Uterus (tissue), 4 donors: ENCODE results near the gene ATXN2L. TPM values are rescaled to one million over a fixed set of nuclear protein-coding genes. Genes with fewer than 3 reads are reported as not detected.
A peak's percentile ranks its signal among the peaks of the same experiment; 100 is the strongest.
"Not testable (repeated sequence)": the region's sequence is repeated elsewhere in the genome, so short reads cannot be mapped to it uniquely, and the experiment has no call there.

Experiments
- DNase-seq, 2 donors: peaks; one replicate each; pipeline ENCODE4 v3.0.0-alpha.2; 2019 to 2020
- H3K27ac ChIP-seq, 2 donors: fragments of 200-600 bp; sonication (generic); 1 replicate in 1 of 2; 2 replicates in 1 of 2; pipeline ENCODE4 v1.5.1; 2016 to 2018
- H3K27me3 ChIP-seq, 2 donors: fragments of 200-600 bp; sonication (generic); one replicate each; pipeline ENCODE4 v1.5.1; 2018 to 2019; ENCODE audit warnings: control low read depth in 1 of 2
- H3K36me3 ChIP-seq, 2 donors: fragments of 200-600 bp; sonication (generic); one replicate each; pipeline ENCODE4 v1.5.1; 2019; ENCODE audit warnings: control low read depth in 1 of 2
- H3K4me1 ChIP-seq, 2 donors: fragments of 200-600 bp; sonication (generic); one replicate each; pipeline ENCODE4 v1.5.1; 2018 to 2019; ENCODE audit warnings: control low read depth in 1 of 2
- H3K4me3 ChIP-seq, 2 donors: fragments of 200-600 bp; sonication (generic); 1 replicate in 1 of 2; 2 replicates in 1 of 2; pipeline ENCODE4 v1.5.1; 2018 to 2019; ENCODE audit warnings: mild to moderate bottlenecking in 1 of 2
- H3K9me3 ChIP-seq, 2 donors: fragments of 200-600 bp; sonication (generic); one replicate each; pipeline ENCODE4 v1.5.1; 2019; ENCODE audit warnings: control low read depth in 1 of 2
- CTCF ChIP-seq, 4 experiments: fragments of 200-600 bp in 2 of 4; fragments of 450-650 bp in 2 of 4; sonication (generic) in 2 of 4; IDR thresholded peaks; one replicate each; pipeline ENCODE4 v1.5.1; 2016 to 2019; ENCODE audit warnings: antibody characterized with exemption in 4 of 4, mild to moderate bottlenecking in 2 of 4, moderate library complexity in 1 of 4
- POLR2A ChIP-seq, 2 donors: fragments of 450-650 bp; IDR thresholded peaks; one replicate each; pipeline ENCODE4 v1.6.1; 2016; ENCODE audit warnings: antibody characterized with exemption in 2 of 2, mild to moderate bottlenecking in 1 of 2, moderate library complexity in 1 of 2
- intact Hi-C: fragments of 100-400 bp; cut with DNase I; formaldehyde crosslinking; loops from one replicate; pipeline ENCODE4 v1.15.1; 2023; ENCODE audit warnings: low total_unique reads
- total RNA-seq, 4 donors: library from RNA; depleted of rRNA in 3 of 4; stranded (reverse); fragments of >200 nt in 3 of 4; gene quantifications; one replicate each; pipeline versions ENCODE4 v1.1.0 to v1.2.4, GENCODE V29; 2014 to 2023
- donor health status: DM: yes; HTN: yes; CAD: no.

ATXN2L gene
- total RNA-seq, 4 donors from 2014 or later, result 7.2 to 130 (median 35.0) TPM

GRCh38 chr16:28867241-28867640, 44.4 kb downstream of the ATXN2L start:
- no peaks in the 10 kb centered on the region for H3K9me3 ChIP-seq
- peaks cover 0 to 9% of the 10 kb centered on the region in 2 donors for H3K4me1 ChIP-seq
- H3K36me3 ChIP-seq, result no peaks in the 10 kb centered on the region
- intact Hi-C loops, result no loop called here
- H3K27me3 ChIP-seq, result no peaks in the 10 kb centered on the region
- H3K27ac ChIP-seq, result no peak overlapping the region
- H3K4me3 ChIP-seq, result no peak overlapping the region
- no peak for DNase-seq
- no peak for TF ChIP-seq POLR2A (IDR thresholded peaks at IDR 0.05)
- TF ChIP-seq CTCF (IDR thresholded peaks at IDR 0.05), result no peak

GRCh38 chr16:28867646-28868045, 44.8 kb downstream of the ATXN2L start:
- DNase-seq, H3K9me3 ChIP-seq, H3K27me3 ChIP-seq, H3K36me3 ChIP-seq, intact Hi-C loops, H3K4me1 ChIP-seq, H3K27ac ChIP-seq, H3K4me3 ChIP-seq: not testable (repeated sequence)

- TF ChIP-seq POLR2A (IDR thresholded peaks at IDR 0.05) (no peak), CTCF (IDR thresholded peaks at IDR 0.05) (no peak)
- H3K36me3 ChIP-seq, result no peaks in the 10 kb centered on the region
- no peaks in the 10 kb centered on the region for H3K9me3 ChIP-seq
- H3K27ac ChIP-seq, result no peak overlapping the region
- DNase-seq, result no peak
- intact Hi-C loops, result no loop called here
- H3K4me1 ChIP-seq, result peaks cover 0 to 9% of the 10 kb centered on the region in 2 donors
- H3K27me3 ChIP-seq, result no peaks in the 10 kb centered on the region
- H3K4me3 ChIP-seq, result no peak overlapping the region
Observed at GRCh38 chr16:28869201-28869600, 46.4 kb downstream of the ATXN2L start.

GRCh38 chr16:28872952-28873351, 50.2 kb downstream of the ATXN2L start:
- Histone ChIP-seq H3K27me3 (no peaks in the 10 kb centered on the region), H3K36me3 (no peaks in the 10 kb centered on the region), H3K9me3 (no peaks in the 10 kb centered on the region), H3K4me3 (no peak overlapping the region), H3K27ac (no peak overlapping the region), H3K4me1 (no peaks in the 10 kb centered on the region)
- intact Hi-C loops, result loop anchor here (10.0 kb wide), 1 partner anchor 52 kb away; the partner anchor contains the start of gene RABEP2
- DNase-seq, result no peak
- no peak for TF ChIP-seq POLR2A (IDR thresholded peaks at IDR 0.05)
- no peak for TF ChIP-seq CTCF (IDR thresholded peaks at IDR 0.05)

- TF ChIP-seq POLR2A (IDR thresholded peaks at IDR 0.05) (no peak), CTCF (IDR thresholded peaks at IDR 0.05) (peak in 1 of 4 experiments; percentile 21)
- Histone ChIP-seq H3K27ac (no peak overlapping the region), H3K9me3 (no peaks in the 10 kb centered on the region), H3K4me3 (no peak overlapping the region), H3K27me3 (no peaks in the 10 kb centered on the region), H3K4me1 (no peaks in the 10 kb centered on the region), H3K36me3 (no peaks in the 10 kb centered on the region)
- DNase-seq, result no peak
- intact Hi-C loops, result loop anchor here (10.0 kb wide), 1 partner anchor 51 kb away; the partner anchor contains the start of gene RABEP2
Observed at GRCh38 chr16:28873543-28874201, 50.9 kb downstream of the ATXN2L start.
